ENCODE results near the gene ZNF726. TPM values are rescaled to one million over a fixed set of nuclear protein-coding genes. Genes with fewer than 3 reads are reported as not detected.
"Not testable (repeated sequence)": the region's sequence is repeated elsewhere in the genome, so short reads cannot be mapped to it uniquely, and the experiment has no call there.

ZNF726 gene
- total RNA-seq, 2 experiments from 2014 or later = 8.7 to 9.7 TPM

DNA sequence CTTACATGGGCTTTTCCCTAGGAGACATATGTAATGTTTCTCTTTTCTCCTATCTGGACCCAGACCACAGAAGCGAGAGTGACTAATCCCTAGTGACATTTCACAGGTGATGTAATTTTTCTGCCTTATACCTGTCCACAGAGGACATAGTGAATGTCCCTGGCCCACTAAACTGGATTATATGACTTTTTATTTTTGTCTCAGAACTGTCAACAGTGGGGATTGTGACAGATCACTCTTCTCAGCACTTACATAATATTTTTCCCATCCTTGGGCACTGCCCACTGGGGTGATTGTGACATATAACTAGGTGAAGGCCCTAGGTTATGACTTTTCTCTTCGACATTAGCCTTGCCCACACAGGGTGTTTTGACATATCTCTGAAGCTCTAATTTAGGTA lies 7.9 kb upstream of the ZNF726 start:
- H3K9me3 Mint-ChIP-seq = peaks cover 55% of the 10 kb centered on the region
- ChIA-PET POLR2A (no interaction called here), CTCF (no interaction called here)
- H3K27ac Mint-ChIP-seq = no peak overlapping the region
- no peak for DNase-seq
- H3K27me3 Mint-ChIP-seq = no peaks in the 10 kb centered on the region
- no peaks in the 10 kb centered on the region for H3K4me1 Mint-ChIP-seq
- peaks cover 4% of the 10 kb centered on the region for H3K36me3 Mint-ChIP-seq (ENCODE audit: low read depth)
- H3K4me3 Mint-ChIP-seq = no peak overlapping the region

DNA sequence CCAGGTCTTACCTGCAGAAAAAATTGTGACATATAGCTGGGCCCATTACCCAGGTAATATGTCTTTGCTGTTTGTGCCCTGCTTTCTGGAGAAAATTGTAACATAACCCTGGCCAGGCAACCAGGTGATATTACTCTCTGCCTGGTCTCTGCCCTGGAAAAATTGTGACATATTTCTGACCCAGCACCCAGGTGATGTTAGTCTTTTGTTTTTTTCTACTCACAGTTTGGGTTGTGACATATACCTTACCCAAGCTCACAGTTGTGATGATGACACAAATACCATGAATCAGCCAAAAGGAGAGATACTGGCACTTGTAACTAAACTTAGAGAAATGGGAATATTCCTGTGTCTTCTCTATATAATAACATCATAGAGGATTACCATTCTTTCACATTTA lies 6.5 kb upstream of the ZNF726 start:
- no peak overlapping the region for H3K4me3 Mint-ChIP-seq
- peaks cover 4% of the 10 kb centered on the region for H3K36me3 Mint-ChIP-seq (ENCODE audit: low read depth)
- POLR2A ChIA-PET = no interaction called here
- no peak for DNase-seq
- H3K27ac Mint-ChIP-seq = no peak overlapping the region
- no peaks in the 10 kb centered on the region for H3K27me3 Mint-ChIP-seq
- CTCF ChIA-PET = no interaction called here
- peaks cover 51% of the 10 kb centered on the region for H3K9me3 Mint-ChIP-seq
- H3K4me1 Mint-ChIP-seq = no peaks in the 10 kb centered on the region

DNA sequence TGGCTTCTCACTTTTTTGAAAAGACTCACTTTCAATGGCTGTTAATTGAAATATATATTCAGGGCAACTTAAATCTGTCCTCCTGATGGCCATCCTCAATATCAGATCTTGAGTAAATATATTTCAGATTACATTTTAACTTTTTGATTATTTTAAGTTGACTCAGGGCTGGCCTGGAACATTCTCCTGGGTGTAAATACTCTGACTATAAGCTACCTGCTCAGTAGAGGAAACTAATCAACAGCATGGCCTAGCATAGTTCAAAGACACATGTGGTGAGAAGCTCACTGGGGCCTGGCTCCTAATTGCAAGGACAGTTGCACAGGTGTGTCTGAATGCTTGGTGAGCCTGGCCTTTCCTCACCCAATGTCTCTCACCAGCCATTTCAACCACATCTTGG lies 5.5 kb upstream of the ZNF726 start:
- H3K9me3 Mint-ChIP-seq = peaks cover 53% of the 10 kb centered on the region
- POLR2A ChIA-PET = no interaction called here

DNA sequence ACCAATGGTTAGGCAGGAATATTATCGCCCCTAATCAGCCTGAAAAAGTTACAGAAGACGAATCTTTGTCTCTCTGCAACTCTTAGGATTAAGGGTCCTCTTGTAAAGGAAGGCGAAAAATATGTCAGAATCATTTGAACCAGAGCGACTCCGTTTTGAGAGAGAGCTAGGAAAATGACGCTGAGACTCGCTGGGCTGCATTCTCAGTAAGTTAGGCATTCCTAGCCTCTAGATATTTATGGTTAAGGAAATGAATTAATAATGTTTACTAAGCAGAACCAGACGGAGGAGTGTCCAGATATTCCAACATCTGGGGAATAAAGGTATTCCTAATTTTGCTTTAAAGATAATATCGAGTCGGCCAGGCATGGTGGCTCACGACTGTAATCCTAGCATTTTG lies 755 bp upstream of the ZNF726 start:
- ChIA-PET CTCF (no interaction called here), POLR2A (interaction anchor here (1.2 to 2.3 kb wide), 8 partner anchors 31 to 519 kb away, joined by 3 to 24 read pairs (median 20); partner anchors contain the start of genes ZNF254, ZNF675, ZNF681 and ZNF91)
- H3K36me3 Mint-ChIP-seq (ENCODE audit: low read depth) = peaks cover 50% of the 10 kb centered on the region
- H3K27me3 Mint-ChIP-seq = no peaks in the 10 kb centered on the region
- H3K4me3 Mint-ChIP-seq = peak overlapping the region; percentile 93
- DNase-seq = no peak
- peaks cover 16% of the 10 kb centered on the region for H3K4me1 Mint-ChIP-seq
- peaks cover 46% of the 10 kb centered on the region for H3K9me3 Mint-ChIP-seq
- H3K27ac Mint-ChIP-seq = peak overlapping the region; percentile 52

More for the DNA sequence above, 5.5 kb upstream of the ZNF726 start:
- Mint-ChIP-seq H3K27ac (no peak overlapping the region), H3K27me3 (no peaks in the 10 kb centered on the region), H3K36me3 (ENCODE audit: low read depth) (peaks cover 12% of the 10 kb centered on the region), H3K4me3 (no peak overlapping the region), H3K4me1 (peaks cover 3% of the 10 kb centered on the region)
- CTCF ChIA-PET = no interaction called here
- DNase-seq = no peak

DNA sequence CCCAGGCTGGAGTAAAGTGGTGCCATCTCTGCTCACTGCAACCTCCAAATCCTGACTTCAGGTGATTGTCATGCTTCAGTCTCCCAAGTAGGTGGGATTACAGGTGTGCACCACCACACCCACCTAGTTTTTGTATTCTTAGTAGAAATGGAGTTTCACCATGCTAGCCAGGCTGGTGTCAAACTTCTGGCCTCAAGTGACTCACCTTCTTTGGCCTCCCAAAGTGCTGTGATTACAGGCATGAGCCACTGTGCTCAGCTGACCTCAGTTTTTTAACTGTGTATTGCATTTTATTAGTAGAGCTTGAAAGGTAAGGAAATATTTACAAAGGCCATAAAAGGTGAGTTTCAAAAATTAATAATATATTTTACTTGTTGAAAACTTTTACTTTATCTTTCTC lies 2.3 kb downstream of the ZNF726 start:
- H3K4me1 Mint-ChIP-seq = peaks cover 16% of the 10 kb centered on the region
- H3K9me3 Mint-ChIP-seq = peaks cover 34% of the 10 kb centered on the region
- DNase-seq = no peak
- peaks cover 77% of the 10 kb centered on the region for H3K36me3 Mint-ChIP-seq (ENCODE audit: low read depth)
- no peaks in the 10 kb centered on the region for H3K27me3 Mint-ChIP-seq
- no peak overlapping the region for H3K27ac Mint-ChIP-seq
- CTCF ChIA-PET = no interaction called here
- POLR2A ChIA-PET = no interaction called here
- no peak overlapping the region for H3K4me3 Mint-ChIP-seq

DNA sequence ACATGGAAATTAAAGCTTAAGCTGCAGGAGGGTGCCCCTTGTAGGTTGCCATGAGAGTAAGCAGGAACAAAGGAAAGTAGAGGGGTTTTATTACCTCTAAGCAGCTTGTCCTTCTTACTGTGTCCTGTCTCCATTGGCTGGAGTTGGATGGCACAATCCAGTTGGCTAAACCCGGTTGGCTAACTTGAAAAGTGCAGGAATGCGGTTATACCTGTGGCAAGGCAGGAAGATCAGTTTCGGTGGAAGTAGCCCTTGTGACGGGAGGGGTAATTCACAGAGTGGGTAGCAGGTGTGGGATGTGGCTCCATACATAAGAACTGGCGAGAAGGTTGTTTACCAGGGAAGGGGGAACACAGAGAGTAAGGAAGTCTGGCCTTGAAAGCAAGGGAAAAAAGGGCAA lies 3.2 kb downstream of the ZNF726 start:
- H3K36me3 Mint-ChIP-seq (ENCODE audit: low read depth) = peaks cover 84% of the 10 kb centered on the region
- ChIA-PET POLR2A (interaction anchor here (0.7 kb wide), 1 partner anchor 231 kb away, joined by 3 read pairs; the partner anchor contains the start of gene ZNF675), CTCF (no interaction called here)
- no peak overlapping the region for H3K27ac Mint-ChIP-seq
- no peak overlapping the region for H3K4me3 Mint-ChIP-seq
- no peak for DNase-seq
- peaks cover 16% of the 10 kb centered on the region for H3K4me1 Mint-ChIP-seq
- H3K9me3 Mint-ChIP-seq = peaks cover 39% of the 10 kb centered on the region
- no peaks in the 10 kb centered on the region for H3K27me3 Mint-ChIP-seq

DNA sequence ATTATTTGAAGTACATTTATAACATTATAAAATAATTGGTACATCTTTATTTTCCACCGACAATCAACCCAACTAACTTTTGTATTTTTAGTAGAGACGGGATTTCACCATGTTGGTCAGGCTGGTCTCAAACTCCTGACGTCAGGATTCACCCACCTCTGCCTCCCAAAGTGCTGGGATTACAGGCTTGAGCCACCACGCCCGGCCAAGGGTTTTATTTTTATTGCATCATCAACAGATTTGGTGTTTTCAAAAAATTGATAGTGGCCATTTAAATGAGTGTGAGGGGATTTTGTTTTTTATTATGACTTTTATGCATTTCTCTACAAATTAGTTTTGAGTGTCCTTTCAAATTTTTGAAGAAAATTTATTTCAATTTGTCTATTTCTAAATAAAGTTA lies 10.6 kb downstream of the ZNF726 start:
- H3K9me3 Mint-ChIP-seq = peaks cover 16% of the 10 kb centered on the region
- peaks cover 51% of the 10 kb centered on the region for H3K36me3 Mint-ChIP-seq (ENCODE audit: low read depth)
- POLR2A ChIA-PET = no interaction called here
- CTCF ChIA-PET = no interaction called here
- no peak overlapping the region for H3K27ac Mint-ChIP-seq
- no peaks in the 10 kb centered on the region for H3K4me1 Mint-ChIP-seq
- no peak for DNase-seq
- no peak overlapping the region for H3K4me3 Mint-ChIP-seq
- no peaks in the 10 kb centered on the region for H3K27me3 Mint-ChIP-seq

DNA sequence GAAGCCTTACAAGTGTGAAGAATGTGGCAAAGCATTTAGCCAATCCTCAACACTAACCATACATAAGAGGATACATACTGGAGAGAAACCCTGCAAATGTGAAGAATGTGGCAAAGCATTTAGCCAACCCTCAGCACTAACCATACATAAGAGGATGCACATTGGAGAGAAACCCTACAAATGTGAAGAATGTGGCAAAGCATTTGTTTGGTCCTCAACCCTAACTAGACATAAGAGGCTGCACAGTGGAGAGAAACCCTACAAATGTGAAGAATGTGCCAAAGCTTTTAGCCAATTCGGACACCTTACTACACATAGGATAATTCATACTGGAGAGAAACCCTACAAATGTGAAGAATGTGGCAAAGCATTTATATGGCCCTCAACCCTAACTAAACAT lies 18.2 kb downstream of the ZNF726 start:
- Mint-ChIP-seq H3K9me3 (peaks cover 45% of the 10 kb centered on the region), H3K36me3 (ENCODE audit: low read depth) (peaks cover 19% of the 10 kb centered on the region), H3K4me1 (no peaks in the 10 kb centered on the region), H3K27ac (no peak overlapping the region), H3K4me3 (no peak overlapping the region), H3K27me3 (no peaks in the 10 kb centered on the region)
- no peak for DNase-seq
- ChIA-PET POLR2A (no interaction called here), CTCF (no interaction called here)

DNA sequence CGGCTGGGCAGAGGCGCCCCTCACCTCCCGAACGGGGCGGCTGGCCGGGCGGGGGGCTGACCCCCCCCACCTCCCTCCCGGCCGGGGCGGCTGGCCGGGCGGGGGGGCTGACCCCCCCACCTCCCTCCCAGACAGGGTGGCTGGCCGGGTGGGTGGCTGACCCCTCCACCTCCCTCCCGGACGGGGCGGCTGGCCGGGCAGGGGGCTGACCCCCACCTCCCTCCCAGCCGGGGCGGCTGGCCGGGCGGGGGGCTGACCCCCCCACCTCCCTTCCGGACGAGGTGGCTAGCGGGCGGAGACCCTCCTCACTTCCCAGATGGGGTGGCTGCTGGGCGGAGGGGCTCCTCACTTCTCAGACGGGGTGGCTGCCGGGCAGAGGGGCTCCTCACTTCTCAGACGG lies 22.3 kb downstream of the ZNF726 start:
- H3K27me3 Mint-ChIP-seq, DNase-seq, CTCF ChIA-PET, H3K27ac Mint-ChIP-seq, H3K4me3 Mint-ChIP-seq, POLR2A ChIA-PET, H3K4me1 Mint-ChIP-seq: not testable (repeated sequence)
- Mint-ChIP-seq H3K9me3 (peaks cover 61% of the 10 kb centered on the region), H3K36me3 (ENCODE audit: low read depth) (peaks cover 28% of the 10 kb centered on the region)

DNA sequence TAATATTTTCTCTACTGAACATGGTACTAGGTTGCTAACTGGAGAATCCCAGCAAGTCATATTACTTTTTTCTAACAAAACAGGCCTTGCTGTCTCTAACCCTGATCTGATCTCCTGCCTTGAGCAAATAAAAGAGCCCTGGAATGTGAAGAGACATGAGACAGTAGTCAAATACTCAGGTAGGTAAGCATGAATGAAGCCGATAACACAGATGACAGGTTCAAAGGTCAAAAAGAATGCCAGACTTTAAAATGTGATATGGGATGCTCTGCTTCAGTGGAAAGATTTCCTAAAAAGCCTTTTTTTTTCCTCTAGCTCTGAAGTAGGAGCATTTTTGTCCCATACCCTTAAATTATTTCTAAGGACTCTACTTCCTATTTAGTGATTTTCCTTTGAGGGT lies 28.7 kb downstream of the ZNF726 start:
- CTCF ChIA-PET = no interaction called here
- Mint-ChIP-seq H3K9me3 (peaks cover 56% of the 10 kb centered on the region), H3K36me3 (ENCODE audit: low read depth) (peaks cover 54% of the 10 kb centered on the region)

DNA sequence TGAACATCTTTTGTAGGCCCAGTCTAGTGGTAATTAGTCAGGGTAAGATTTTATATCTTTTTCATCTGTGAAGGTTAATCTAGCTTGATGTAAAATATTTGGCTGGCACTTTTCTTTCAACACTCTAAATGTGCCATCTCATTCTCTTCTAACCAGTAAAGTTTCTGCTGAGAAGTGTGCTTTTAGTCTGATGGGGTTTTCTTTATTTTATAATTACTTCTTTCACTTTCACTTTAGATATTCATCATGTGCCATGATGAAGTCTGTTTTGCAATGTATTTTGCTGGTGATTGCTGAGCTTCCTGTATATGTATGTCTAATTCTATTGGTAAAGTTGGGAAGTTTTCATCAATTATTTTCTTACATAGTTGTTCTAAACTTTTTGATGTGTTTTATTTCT lies 31.9 kb downstream of the ZNF726 start:
- POLR2A ChIA-PET = no interaction called here
- CTCF ChIA-PET = no interaction called here
- Mint-ChIP-seq H3K36me3 (ENCODE audit: low read depth) (peaks cover 46% of the 10 kb centered on the region), H3K27ac (no peak overlapping the region), H3K9me3 (peaks cover 41% of the 10 kb centered on the region), H3K4me1 (peaks cover 1% of the 10 kb centered on the region), H3K27me3 (no peaks in the 10 kb centered on the region), H3K4me3 (no peak overlapping the region)
- DNase-seq = no peak

More for the DNA sequence above, 28.7 kb downstream of the ZNF726 start:
- Mint-ChIP-seq H3K27ac (no peak overlapping the region), H3K4me1 (peaks cover 1% of the 10 kb centered on the region), H3K27me3 (no peaks in the 10 kb centered on the region), H3K4me3 (no peak overlapping the region)
- no peak for DNase-seq
- POLR2A ChIA-PET = no interaction called here

DNA sequence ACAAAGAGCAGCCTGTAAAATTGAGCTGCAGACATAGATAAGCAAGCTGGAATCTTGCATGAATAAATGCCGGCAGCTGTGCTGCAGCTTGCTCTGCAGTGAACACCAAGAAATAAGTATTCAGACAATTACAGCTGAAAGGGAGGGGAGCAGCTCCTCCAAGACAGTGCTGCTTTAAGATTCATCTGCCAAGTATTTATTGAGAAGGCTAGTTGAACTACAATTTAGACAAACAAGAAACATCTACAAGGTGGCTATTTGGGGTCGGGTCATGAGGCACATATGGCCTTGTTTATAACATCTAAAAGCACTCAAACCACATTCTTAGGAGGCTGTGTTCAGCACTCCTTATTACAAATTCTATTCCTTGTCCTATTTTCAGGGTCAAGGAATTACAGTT lies 34.9 kb downstream of the ZNF726 start:
- ChIA-PET POLR2A (no interaction called here), CTCF (no interaction called here)
- H3K27ac Mint-ChIP-seq = no peak overlapping the region
- peaks cover 36% of the 10 kb centered on the region for H3K9me3 Mint-ChIP-seq
- peaks cover 1% of the 10 kb centered on the region for H3K4me1 Mint-ChIP-seq
- no peaks in the 10 kb centered on the region for H3K27me3 Mint-ChIP-seq
- no peak overlapping the region for H3K4me3 Mint-ChIP-seq
- peaks cover 26% of the 10 kb centered on the region for H3K36me3 Mint-ChIP-seq (ENCODE audit: low read depth)
- DNase-seq = no peak

DNA sequence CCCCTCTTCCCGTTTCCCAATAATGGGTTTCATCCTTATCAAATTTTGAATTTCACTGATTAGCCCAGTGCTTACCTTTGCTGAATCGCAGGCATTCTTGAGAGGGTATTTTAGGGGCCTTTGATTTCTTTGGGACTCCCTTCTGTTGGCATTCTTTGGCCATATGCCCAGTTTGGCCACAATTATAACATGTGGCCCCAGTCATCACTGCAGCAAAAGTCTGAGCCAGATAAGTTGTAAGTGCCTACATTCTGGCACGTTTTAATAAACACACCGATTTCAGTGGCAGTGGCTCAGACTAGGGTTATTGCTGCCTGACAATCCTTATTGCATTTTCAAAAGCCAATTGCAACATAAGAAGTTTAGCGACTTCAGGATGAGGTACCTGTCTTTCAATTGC lies 41.4 kb downstream of the ZNF726 start:
- H3K36me3 Mint-ChIP-seq (ENCODE audit: low read depth) = no peaks in the 10 kb centered on the region
- no peak overlapping the region for H3K27ac Mint-ChIP-seq
- no peak overlapping the region for H3K4me3 Mint-ChIP-seq
- no peak for DNase-seq
- H3K9me3 Mint-ChIP-seq = peaks cover 33% of the 10 kb centered on the region
- CTCF ChIA-PET = no interaction called here
- no peaks in the 10 kb centered on the region for H3K4me1 Mint-ChIP-seq
- POLR2A ChIA-PET = no interaction called here
- H3K27me3 Mint-ChIP-seq = no peaks in the 10 kb centered on the region

DNA sequence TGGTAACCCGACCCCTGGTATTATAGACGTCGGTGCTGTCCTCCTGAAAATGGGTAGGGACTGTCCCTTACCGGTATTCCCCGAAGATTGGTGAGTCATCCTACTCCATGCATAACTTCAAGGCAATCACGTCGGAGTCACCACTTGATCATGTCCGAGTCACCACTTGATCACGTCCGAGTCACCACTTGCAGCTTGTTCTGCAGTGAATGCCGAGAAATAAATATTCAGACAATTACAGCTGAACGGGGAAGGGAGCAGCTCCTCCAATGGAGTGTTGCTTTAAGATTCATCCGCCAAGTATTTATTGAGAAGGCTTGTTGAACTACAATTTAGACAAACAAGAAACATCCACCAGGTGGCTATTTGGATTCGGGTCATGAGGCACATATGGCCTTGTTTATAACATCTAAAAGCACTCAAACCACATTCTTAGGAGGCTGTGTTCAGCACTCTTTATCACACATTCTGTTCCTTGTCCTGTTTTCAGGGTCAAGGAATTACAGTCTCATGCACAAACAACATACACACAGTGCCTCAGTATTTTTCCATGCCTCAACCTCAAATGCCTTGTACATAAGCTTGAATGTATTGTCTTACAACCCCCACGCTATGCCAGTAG lies 43.1 kb downstream of the ZNF726 start:
- Mint-ChIP-seq H3K27me3 (no peaks in the 10 kb centered on the region), H3K36me3 (ENCODE audit: low read depth) (no peaks in the 10 kb centered on the region), H3K27ac (no peak overlapping the region), H3K9me3 (peaks cover 42% of the 10 kb centered on the region), H3K4me1 (no peaks in the 10 kb centered on the region), H3K4me3 (no peak overlapping the region)
- CTCF ChIA-PET = no interaction called here
- POLR2A ChIA-PET = no interaction called here
- no peak for DNase-seq
